Activated T-cell treated with anti-CD3 and anti-CD28 coated beads, Interleukin-2, amount 50 U/mL, for 72 hours (primary cell): ENCODE results near the gene SMC3. TPM values are rescaled to one million over a fixed set of nuclear protein-coding genes. Genes with fewer than 3 reads are reported as not detected.
"Not testable (repeated sequence)": the region's sequence is repeated elsewhere in the genome, so short reads cannot be mapped to it uniquely, and the experiment has no call there.

Experiments used
- ATAC-seq, 2 donors: fragments of 150-1000 bp; cut with Tn5 transposase; replicated peaks in 1 of 2; 2 replicates each; pipeline ENCODE4 v1.10.0; 2021; ENCODE audit warnings: moderate library complexity in 2 of 2, mild to moderate bottlenecking in 1 of 2
- DNase-seq, 2 donors: peaks; one replicate each; pipeline ENCODE4 v3.0.0; 2021 to 2022; ENCODE audit warnings: mixed read lengths in 1 of 2
- H3K27ac Mint-ChIP-seq: one replicate; pipeline ENCODE4 v1.8.0; 2022; ENCODE audit warnings: mild to moderate bottlenecking, moderate library complexity, mixed read lengths
- H3K27me3 Mint-ChIP-seq: one replicate; pipeline ENCODE4 v1.8.0; 2022; ENCODE audit warnings: low read depth, mixed read lengths
- H3K36me3 Mint-ChIP-seq, 2 donors: one replicate each; pipeline ENCODE4 v1.8.0; 2022; ENCODE audit warnings: mixed read lengths in 2 of 2, mild to moderate bottlenecking in 1 of 2; ENCODE audit not compliant: insufficient read depth in 2 of 2
- H3K4me1 Mint-ChIP-seq: one replicate; pipeline ENCODE4 v1.8.0; 2022; ENCODE audit warnings: low read depth, mixed read lengths
- H3K4me3 Mint-ChIP-seq, 2 donors: one replicate each; pipeline ENCODE4 v1.8.0; 2022; ENCODE audit warnings: mild to moderate bottlenecking in 2 of 2, mixed read lengths in 2 of 2, moderate library complexity in 2 of 2
- H3K9me3 Mint-ChIP-seq, 2 donors: one replicate each; pipeline ENCODE4 v1.8.0; 2022; ENCODE audit warnings: mixed read lengths in 2 of 2
- total RNA-seq, 2 donors: library from RNA; stranded (reverse); gene quantifications; one replicate each; pipeline ENCODE4 v1.2.3, GENCODE V29; 2022

SMC3 gene
- total RNA-seq, 2 donors from 2014 or later, result 79.7 to 85.6 TPM

DNA sequence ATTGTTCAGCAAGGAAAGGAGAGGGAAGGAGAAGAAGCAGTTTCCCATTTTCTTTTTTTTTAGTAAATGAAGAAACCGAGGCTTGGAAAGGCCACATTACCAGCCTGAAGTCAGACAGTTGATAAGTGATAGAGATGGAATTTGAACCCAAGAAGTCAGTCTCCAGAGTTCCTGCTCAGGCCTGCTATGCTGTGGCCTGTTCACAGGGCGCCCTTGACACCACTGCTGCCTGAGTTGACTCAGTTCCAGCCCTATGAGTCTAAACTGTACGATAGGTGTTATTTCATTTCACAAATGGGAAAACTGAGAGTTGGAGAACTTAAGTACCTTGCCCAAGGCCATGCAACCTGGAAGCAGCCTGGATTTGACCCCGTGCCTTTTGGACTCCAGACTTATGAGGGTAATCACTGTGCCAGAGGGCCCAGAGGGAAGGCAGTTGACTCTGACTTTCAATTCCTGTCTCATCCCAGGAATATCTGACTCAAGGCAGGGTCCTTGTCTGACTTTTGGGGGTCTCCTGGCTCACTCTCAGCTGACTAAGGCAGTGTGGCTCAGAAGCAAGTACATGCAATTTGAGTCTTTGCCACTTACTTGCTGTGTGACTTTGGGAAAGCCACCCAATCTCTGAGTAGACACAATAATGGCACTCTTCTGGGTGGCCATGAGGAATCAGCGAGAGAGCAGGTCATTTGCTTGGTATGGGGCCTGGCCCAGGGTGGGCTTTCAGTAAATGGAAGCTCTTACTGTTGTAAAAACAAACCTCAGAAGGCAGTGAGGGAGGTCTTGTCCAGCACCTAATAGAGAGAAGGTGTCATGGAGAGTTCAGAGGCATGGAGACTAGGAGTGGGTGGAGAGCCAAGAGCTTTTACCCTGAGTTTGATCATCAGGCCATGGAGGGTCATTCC is 58.7 kb downstream of the SMC3 start:
- peaks cover 2% of the 10 kb centered on the region for H3K27me3 Mint-ChIP-seq

DNA sequence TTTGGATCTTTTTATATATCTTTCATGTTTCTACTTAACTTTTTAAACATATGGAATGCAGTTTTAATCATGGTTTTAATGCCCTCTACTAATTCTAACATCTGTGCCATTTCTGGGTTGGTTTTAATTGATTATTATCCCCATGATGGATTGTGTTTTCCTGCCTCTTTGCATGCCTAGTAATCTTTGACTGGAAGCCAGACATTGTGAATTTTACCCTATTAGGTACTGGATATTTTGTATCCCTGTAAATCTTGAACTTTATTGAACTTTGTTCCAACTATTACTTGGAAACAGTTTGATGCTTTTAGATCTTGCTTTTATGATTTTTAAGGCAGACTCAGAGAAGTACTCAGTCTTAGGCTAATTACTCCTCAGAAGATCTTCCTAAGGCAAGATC is 60.7 kb downstream of the SMC3 start:
- Mint-ChIP-seq H3K27me3 (peaks cover 5% of the 10 kb centered on the region), H3K4me3 (no peak overlapping the region), H3K36me3 (no peaks in the 10 kb centered on the region), H3K9me3 (no peaks in the 10 kb centered on the region), H3K27ac (no peak overlapping the region), H3K4me1 (no peaks in the 10 kb centered on the region)
- no peak for DNase-seq
- no peak for ATAC-seq

More for the DNA sequence above, 58.7 kb downstream of the SMC3 start:
- no peaks in the 10 kb centered on the region for H3K4me1 Mint-ChIP-seq
- DNase-seq (no peak), ATAC-seq (no peak)
- no peak overlapping the region for H3K4me3 Mint-ChIP-seq
- no peaks in the 10 kb centered on the region for H3K36me3 Mint-ChIP-seq
- H3K27ac Mint-ChIP-seq, result no peak overlapping the region
- peaks cover 0 to under 1% of the 10 kb centered on the region in 2 donors for H3K9me3 Mint-ChIP-seq

DNA sequence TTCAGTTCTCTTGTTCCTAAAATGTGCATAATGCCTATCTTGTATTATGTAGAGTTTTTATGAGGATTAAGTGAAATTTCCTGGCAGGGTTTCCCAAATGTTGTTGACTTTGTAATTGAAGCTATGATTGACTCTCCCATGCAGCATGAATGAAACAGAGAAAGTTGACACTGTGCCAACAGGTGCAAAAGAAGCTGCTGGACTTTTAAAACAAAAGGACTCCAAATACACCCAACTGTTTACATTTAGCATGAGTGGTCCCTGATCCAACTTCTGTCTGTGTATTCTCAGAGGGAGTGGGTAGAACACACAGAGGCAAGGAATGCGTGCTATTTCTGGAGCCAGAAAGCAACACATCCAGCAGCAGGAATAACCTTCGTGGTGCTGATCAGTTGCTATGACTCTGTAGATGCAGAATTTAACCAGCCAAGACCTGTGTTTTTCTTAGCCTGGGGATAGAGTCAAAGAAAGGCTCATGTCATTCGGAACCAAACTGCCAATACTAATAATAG is 62.2 kb downstream of the SMC3 start:
- Mint-ChIP-seq H3K4me1 (no peaks in the 10 kb centered on the region), H3K4me3 (no peak overlapping the region), H3K27me3 (peaks cover 5% of the 10 kb centered on the region), H3K36me3 (no peaks in the 10 kb centered on the region), H3K27ac (no peak overlapping the region), H3K9me3 (no peaks in the 10 kb centered on the region)
- DNase-seq (no peak), ATAC-seq (no peak)

DNA sequence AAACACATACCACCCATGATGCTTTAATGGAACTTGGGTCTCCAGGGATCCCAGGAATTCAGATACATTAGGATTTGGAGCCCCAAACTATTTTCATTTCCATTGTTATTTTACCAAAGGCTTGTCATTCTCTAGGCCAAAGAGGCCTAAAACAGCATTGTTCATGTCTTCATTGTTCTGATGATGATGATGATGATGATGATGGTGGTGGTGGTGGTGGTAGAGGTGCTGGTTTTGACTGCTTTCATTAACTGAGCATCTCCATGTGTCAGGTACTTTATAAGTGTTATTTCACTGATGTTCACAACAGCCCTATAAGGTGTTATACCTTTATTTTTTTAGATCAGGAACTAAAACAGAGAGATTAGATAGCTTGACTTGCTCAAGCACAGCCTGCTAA is 64.4 kb downstream of the SMC3 start:
- DNase-seq, result no peak
- no peaks in the 10 kb centered on the region for H3K9me3 Mint-ChIP-seq
- no peaks in the 10 kb centered on the region for H3K36me3 Mint-ChIP-seq
- no peaks in the 10 kb centered on the region for H3K4me1 Mint-ChIP-seq
- no peak for ATAC-seq
- H3K27ac Mint-ChIP-seq, result no peak overlapping the region
- H3K27me3 Mint-ChIP-seq, result peaks cover 5% of the 10 kb centered on the region
- no peak overlapping the region for H3K4me3 Mint-ChIP-seq

DNA sequence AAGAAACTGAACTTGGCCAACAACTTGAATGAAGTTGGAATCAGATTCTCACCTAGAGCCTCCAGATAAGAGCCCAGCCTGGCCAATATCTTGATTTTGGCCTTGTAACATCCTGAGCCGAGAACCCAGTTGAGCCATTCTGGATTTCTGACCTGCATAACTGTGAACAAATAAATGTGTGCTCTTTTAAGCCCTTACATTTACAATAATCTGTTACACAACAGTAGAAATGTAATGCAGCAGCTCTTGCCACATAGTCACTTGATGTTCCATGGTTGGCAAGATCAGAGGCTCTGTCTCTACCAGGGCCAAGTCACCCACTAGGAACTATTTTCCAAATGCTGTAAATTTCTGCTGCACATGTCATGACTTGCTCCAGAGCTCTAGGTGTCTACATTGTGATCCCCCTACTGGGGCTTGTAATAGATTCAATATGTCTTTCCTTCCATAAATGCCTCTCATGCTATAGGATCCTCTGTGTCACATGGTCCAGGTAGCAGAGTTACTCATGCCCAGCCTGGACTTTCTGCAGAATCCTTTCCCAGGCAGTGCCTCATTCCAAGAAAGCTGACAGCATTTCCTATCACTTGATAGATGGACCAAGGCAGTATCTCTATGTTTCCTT is 65.2 kb downstream of the SMC3 start:
- Mint-ChIP-seq H3K36me3 (no peaks in the 10 kb centered on the region), H3K9me3 (no peaks in the 10 kb centered on the region), H3K27ac (no peak overlapping the region)

DNA sequence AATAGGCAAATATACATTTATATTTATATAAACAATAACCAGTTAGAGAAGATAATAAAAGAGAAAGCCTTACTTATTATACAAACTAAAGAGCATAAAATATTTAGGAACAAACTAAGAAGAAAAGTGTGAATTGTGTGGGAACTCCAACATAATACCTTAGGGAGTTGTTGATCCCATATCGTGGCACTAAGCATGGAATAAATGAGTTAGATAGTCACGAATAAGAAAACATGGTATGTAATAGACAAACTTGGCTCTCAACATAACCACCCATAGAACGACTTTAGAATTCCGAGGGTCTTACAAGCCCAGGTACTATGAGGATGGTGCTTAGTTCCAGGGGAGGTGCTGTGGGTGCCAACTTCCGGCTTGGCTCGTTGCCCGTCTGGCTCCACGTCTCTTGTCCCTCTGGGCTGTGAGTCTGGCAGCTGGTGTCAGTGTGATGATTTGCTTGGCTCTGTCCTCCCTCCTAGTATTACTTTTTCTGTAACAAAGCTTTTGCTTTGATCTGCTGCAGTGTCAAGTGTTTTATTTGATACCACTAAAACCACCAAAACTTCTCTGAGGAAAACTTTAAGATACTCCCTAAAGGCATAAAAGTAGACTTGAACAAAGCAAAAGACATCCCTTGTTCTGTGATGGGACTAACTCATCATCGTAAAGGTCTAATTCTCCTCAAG is 67.2 kb downstream of the SMC3 start:
- no peak for DNase-seq
- no peak overlapping the region for H3K4me3 Mint-ChIP-seq
- peaks cover 5% of the 10 kb centered on the region for H3K27me3 Mint-ChIP-seq
- ATAC-seq, result no peak
- H3K9me3 Mint-ChIP-seq, result no peaks in the 10 kb centered on the region
- H3K27ac Mint-ChIP-seq, result no peak overlapping the region
- H3K36me3 Mint-ChIP-seq, result no peaks in the 10 kb centered on the region
- H3K4me1 Mint-ChIP-seq, result no peaks in the 10 kb centered on the region

More for the DNA sequence above, 65.2 kb downstream of the SMC3 start:
- Mint-ChIP-seq H3K4me3 (no peak overlapping the region), H3K4me1 (no peaks in the 10 kb centered on the region), H3K27me3 (peaks cover 5% of the 10 kb centered on the region)
- ATAC-seq, result no peak
- no peak for DNase-seq

DNA sequence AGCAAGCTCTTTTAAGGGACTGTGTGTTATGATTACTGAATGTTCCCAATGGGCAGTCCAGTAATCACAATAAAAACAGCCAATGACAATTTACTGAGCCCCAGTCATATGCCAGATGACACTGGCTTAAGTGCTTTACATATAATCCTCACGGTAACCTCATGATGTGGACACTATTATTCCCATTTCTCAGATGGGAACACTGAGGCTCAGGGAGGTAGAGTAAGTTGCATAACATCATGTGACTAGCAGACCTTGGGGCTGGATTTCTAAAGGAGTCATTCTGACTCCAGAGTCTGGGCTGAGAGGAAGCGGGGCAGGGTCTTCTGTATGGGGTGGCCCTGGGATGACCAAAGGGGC is 69.1 kb downstream of the SMC3 start:
- ATAC-seq (no peak), DNase-seq (no peak)
- peaks cover 8% of the 10 kb centered on the region for H3K4me1 Mint-ChIP-seq
- no peaks in the 10 kb centered on the region for H3K9me3 Mint-ChIP-seq
- no peak overlapping the region for H3K27ac Mint-ChIP-seq
- H3K36me3 Mint-ChIP-seq, result no peaks in the 10 kb centered on the region
- H3K4me3 Mint-ChIP-seq, result no peak overlapping the region
- H3K27me3 Mint-ChIP-seq, result peaks cover 11% of the 10 kb centered on the region

DNA sequence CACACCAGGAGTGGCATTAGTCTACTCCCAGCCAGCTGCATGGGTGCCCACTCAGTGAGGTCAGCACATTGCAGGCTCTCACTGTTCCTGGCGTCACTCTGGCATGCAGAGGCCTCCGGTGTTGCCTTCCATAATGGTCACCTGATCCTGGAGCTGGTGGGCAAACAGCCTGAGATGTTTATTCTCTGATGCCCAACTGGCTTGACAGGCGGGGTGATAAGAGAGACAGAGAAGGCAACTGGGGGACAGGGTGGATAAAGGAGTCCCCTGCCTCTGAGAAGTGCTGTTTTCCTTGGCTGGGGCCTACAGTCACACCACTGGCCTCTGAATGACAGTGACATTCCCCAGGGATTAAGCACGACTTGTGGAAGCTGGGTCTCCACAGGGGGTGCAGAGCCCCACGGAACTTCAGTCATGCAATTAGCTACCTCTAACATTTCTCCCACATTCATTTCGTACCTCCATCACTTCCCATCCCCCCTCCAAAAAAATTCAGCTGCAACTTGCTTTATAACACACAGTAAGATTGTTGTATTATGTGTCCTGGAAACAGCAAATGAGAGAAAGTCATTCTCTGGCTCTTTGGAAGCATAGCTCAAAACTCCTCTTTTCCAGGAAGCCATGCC is 69.5 kb downstream of the SMC3 start:
- Mint-ChIP-seq H3K4me1 (peaks cover 13% of the 10 kb centered on the region), H3K4me3 (no peak overlapping the region), H3K27ac (no peak overlapping the region), H3K9me3 (no peaks in the 10 kb centered on the region), H3K36me3 (no peaks in the 10 kb centered on the region), H3K27me3 (peaks cover 16% of the 10 kb centered on the region)
- ATAC-seq, result no peak
- no peak for DNase-seq

DNA sequence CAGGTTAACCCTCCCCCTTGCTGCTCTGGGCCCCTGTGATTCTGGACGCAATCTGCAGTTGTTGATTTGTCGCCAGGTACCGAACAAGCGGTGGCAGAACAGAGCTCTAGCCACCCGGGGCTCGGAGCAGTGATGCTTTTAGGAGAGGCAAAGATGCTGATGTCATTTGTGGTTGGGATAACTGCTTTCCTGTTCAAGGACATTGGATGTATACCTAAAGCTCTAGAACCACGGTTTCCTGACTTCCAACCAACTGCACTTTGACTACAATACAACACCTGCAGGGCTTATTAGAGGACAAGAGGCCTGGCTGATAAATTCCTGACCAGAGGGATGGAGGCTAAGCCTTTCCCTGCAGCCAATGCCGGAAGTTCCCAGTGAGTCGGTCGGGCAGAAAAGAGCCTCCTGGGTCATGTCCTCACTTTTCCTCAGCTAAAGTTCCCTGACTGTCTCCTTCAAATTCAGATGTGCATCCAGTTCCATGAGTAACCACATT is 70.1 kb downstream of the SMC3 start:
- peaks cover 22% of the 10 kb centered on the region for H3K27me3 Mint-ChIP-seq

DNA sequence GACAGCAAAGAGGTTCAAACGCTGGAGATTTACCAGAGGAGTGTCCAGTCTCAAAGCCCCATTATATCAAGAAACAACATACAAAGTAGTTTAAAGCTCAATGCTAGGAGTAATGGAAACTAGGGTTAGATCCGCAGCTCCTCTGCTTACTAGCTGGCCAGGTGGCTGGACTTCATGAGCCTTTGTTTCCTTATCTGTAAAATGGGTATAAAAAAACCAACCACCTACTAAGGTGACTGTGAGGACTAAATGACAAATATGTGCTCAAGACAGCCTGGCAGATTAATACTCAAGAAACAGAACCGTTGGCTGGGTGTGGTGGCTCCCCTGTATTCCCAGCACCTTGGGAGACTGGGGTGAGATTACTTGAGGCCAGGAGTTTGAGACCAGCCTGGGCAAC is 70.8 kb downstream of the SMC3 start:
- peaks cover 29% of the 10 kb centered on the region for H3K27me3 Mint-ChIP-seq
- H3K4me3 Mint-ChIP-seq, result no peak overlapping the region
- ATAC-seq (no peak), DNase-seq (no peak)
- peaks cover 2% of the 10 kb centered on the region in 2 donors for H3K36me3 Mint-ChIP-seq
- H3K27ac Mint-ChIP-seq, result no peak overlapping the region
- peaks cover 26% of the 10 kb centered on the region for H3K4me1 Mint-ChIP-seq
- H3K9me3 Mint-ChIP-seq, result no peaks in the 10 kb centered on the region

More for the DNA sequence above, 70.1 kb downstream of the SMC3 start:
- no peaks in the 10 kb centered on the region for H3K36me3 Mint-ChIP-seq
- DNase-seq (no peak), ATAC-seq (no peak)
- no peak overlapping the region for H3K4me3 Mint-ChIP-seq
- no peaks in the 10 kb centered on the region for H3K9me3 Mint-ChIP-seq
- no peak overlapping the region for H3K27ac Mint-ChIP-seq
- H3K4me1 Mint-ChIP-seq, result peaks cover 19% of the 10 kb centered on the region

DNA sequence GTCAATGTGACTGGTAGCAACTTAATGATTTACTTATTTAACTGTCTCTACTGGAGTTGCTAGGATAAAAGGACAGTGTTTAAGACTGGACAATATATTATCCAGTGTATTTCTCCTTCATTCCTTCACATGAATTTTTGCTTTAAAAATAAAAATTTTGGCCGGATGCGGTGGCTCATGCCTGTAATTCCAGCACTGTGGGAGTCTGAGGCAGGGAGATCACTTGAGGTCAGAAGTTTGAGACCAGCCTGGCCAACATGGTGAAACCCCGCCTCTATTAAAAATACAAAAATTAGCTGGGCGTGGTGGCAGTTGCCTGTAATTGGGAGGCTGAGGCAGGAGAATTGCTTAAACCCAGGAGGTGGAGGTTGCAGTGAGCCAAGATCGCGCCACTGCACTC is 71.6 kb downstream of the SMC3 start:
- H3K27ac Mint-ChIP-seq, H3K36me3 Mint-ChIP-seq, H3K4me3 Mint-ChIP-seq, ATAC-seq, DNase-seq, H3K9me3 Mint-ChIP-seq: not testable (repeated sequence)
- H3K27me3 Mint-ChIP-seq, result peaks cover 31% of the 10 kb centered on the region
- H3K4me1 Mint-ChIP-seq, result peaks cover 27% of the 10 kb centered on the region

DNA sequence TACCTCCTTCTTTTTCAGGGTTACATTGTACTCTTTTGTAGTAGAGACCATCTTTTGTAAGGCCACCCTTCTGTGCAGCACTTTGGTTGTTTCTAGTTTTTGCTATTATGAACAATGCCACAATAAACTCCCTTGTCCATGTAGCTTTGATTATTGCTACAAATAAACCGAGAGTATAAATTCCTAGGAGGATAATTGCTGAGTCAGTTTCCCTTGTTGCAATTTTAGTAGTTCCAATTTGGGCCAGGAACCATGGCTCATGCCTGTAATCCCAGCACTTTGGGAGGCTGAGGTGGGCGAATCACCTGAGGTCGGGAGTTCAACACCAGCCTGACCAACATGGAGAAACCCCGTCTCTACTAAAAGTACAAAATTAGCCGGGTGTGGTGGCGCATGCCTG is 72.4 kb downstream of the SMC3 start:
- H3K4me3 Mint-ChIP-seq, DNase-seq, ATAC-seq, H3K9me3 Mint-ChIP-seq, H3K36me3 Mint-ChIP-seq, H3K27ac Mint-ChIP-seq: not testable (repeated sequence)
- Mint-ChIP-seq H3K27me3 (peaks cover 35% of the 10 kb centered on the region), H3K4me1 (peaks cover 30% of the 10 kb centered on the region)
